ENCODE data around the gene CHRNB1.

CHRNB1 gene

GRCh38 chr17:7486181-7486580 lies 41.3 kb downstream of the CHRNB1 start:
- DNase-seq: no peak

GRCh38 chr17:7490144-7490543 lies 45.3 kb downstream of the CHRNB1 start:
- DNase-seq: no peak

- no peak for DNase-seq
Measured at GRCh38 chr17:7491583-7491982, 46.7 kb downstream of the CHRNB1 start.

GRCh38 chr17:7493941-7494340 lies 49.1 kb downstream of the CHRNB1 start:
- DNase-seq: no peak

GRCh38 chr17:7495906-7496434 lies 51.1 kb downstream of the CHRNB1 start:
- no peak for DNase-seq

- no peak for DNase-seq
Measured at GRCh38 chr17:7496470-7497183, 51.8 kb downstream of the CHRNB1 start.

GRCh38 chr17:7497228-7497627 lies 52.4 kb downstream of the CHRNB1 start:
- no peak for DNase-seq

GRCh38 chr17:7497636-7498035 lies 52.8 kb downstream of the CHRNB1 start:
- no peak for DNase-seq

GRCh38 chr17:7499161-7499560 lies 54.3 kb downstream of the CHRNB1 start:
- no peak for DNase-seq

GRCh38 chr17:7501729-7502128 lies 56.9 kb downstream of the CHRNB1 start:
- DNase-seq: no peak

- DNase-seq: no peak
Measured at GRCh38 chr17:7502171-7502847, 57.4 kb downstream of the CHRNB1 start.

GRCh38 chr17:7502987-7503386 lies 58.1 kb downstream of the CHRNB1 start:
- no peak for DNase-seq

- no peak for DNase-seq
Measured at GRCh38 chr17:7503521-7503920, 58.7 kb downstream of the CHRNB1 start.
